Measurements from ENCODE around the gene TRIM59.

Gene TRIM59

GRCh38 chr3:160440687-160441086 is 8.9 kb downstream of the TRIM59 start:
- Histone ChIP-seq H3K36me3 (ENCODE audit: control insufficient read depth, insufficient read depth, low read length) (peaks cover 72% of the 10 kb centered on the region), H3K27ac (ENCODE audit: low read depth, low read length, severe bottlenecking) (no peak overlapping the region), H3K4me1 (ENCODE audit: control insufficient read depth, insufficient read depth, low read length, poor library complexity, severe bottlenecking) (peaks cover 5% of the 10 kb centered on the region), H3K4me3 (ENCODE audit: extremely low read depth, insufficient read depth, low read length, poor library complexity, severe bottlenecking) (no peak overlapping the region), H3K9me3 (ENCODE audit: control insufficient read depth, low read length) (peaks cover 5% of the 10 kb centered on the region)
- WGBS, 2 experiments (ENCODE audit: insufficient coverage in 2 of 2), result 88 to 92% methylated on average over 4 to 6 of the region's 7 CpGs

GRCh38 chr3:160437083-160437455 is 12.5 kb downstream of the TRIM59 start:
- Histone ChIP-seq H3K9me3 (ENCODE audit: control insufficient read depth, low read length) (no peaks in the 10 kb centered on the region), H3K36me3 (ENCODE audit: control insufficient read depth, insufficient read depth, low read length) (peaks cover 62% of the 10 kb centered on the region), H3K4me1 (ENCODE audit: control insufficient read depth, insufficient read depth, low read length, poor library complexity, severe bottlenecking) (peaks cover 5% of the 10 kb centered on the region), H3K4me3 (ENCODE audit: extremely low read depth, insufficient read depth, low read length, poor library complexity, severe bottlenecking) (no peak overlapping the region), H3K27ac (ENCODE audit: low read depth, low read length, severe bottlenecking) (no peak overlapping the region)
- 80 to 94% methylated on average over 2 to 5 of the region's 5 CpGs for WGBS, 2 experiments (ENCODE audit: insufficient coverage in 2 of 2)

GRCh38 chr3:160435747-160436146 is 13.8 kb downstream of the TRIM59 start:
- H3K9me3 ChIP-seq (ENCODE audit: control insufficient read depth, low read length), result no peaks in the 10 kb centered on the region
- no CpG with 5 or more reads among the region's 1 CpG for WGBS, 2 experiments (ENCODE audit: insufficient coverage in 2 of 2)
- H3K36me3 ChIP-seq (ENCODE audit: control insufficient read depth, insufficient read depth, low read length), result peaks cover 63% of the 10 kb centered on the region
- peaks cover 5% of the 10 kb centered on the region for H3K4me1 ChIP-seq (ENCODE audit: control insufficient read depth, insufficient read depth, low read length, poor library complexity, severe bottlenecking)
- H3K27ac ChIP-seq (ENCODE audit: low read depth, low read length, severe bottlenecking), result no peak overlapping the region
- H3K4me3 ChIP-seq (ENCODE audit: extremely low read depth, insufficient read depth, low read length, poor library complexity, severe bottlenecking), result no peak overlapping the region

GRCh38 chr3:160435095-160435494 is 14.5 kb downstream of the TRIM59 start:
- 95 to 100% methylated on average over 2 of the region's 2 CpGs for WGBS, 2 experiments (ENCODE audit: insufficient coverage in 2 of 2)
- Histone ChIP-seq H3K9me3 (ENCODE audit: control insufficient read depth, low read length) (no peaks in the 10 kb centered on the region), H3K4me1 (ENCODE audit: control insufficient read depth, insufficient read depth, low read length, poor library complexity, severe bottlenecking) (peaks cover 5% of the 10 kb centered on the region), H3K4me3 (ENCODE audit: extremely low read depth, insufficient read depth, low read length, poor library complexity, severe bottlenecking) (no peak overlapping the region), H3K36me3 (ENCODE audit: control insufficient read depth, insufficient read depth, low read length) (peaks cover 64% of the 10 kb centered on the region), H3K27ac (ENCODE audit: low read depth, low read length, severe bottlenecking) (no peak overlapping the region)

GRCh38 chr3:160434071-160434470 is 15.5 kb downstream of the TRIM59 start:
- Histone ChIP-seq H3K4me3 (ENCODE audit: extremely low read depth, insufficient read depth, low read length, poor library complexity, severe bottlenecking) (no peak overlapping the region), H3K4me1 (ENCODE audit: control insufficient read depth, insufficient read depth, low read length, poor library complexity, severe bottlenecking) (peaks cover 5% of the 10 kb centered on the region), H3K36me3 (ENCODE audit: control insufficient read depth, insufficient read depth, low read length) (peaks cover 74% of the 10 kb centered on the region), H3K27ac (ENCODE audit: low read depth, low read length, severe bottlenecking) (no peak overlapping the region), H3K9me3 (ENCODE audit: control insufficient read depth, low read length) (no peaks in the 10 kb centered on the region)
- 87 to 94% methylated on average over 1 to 2 of the region's 2 CpGs for WGBS, 2 experiments (ENCODE audit: insufficient coverage in 2 of 2)

- peaks cover 85% of the 10 kb centered on the region for H3K36me3 ChIP-seq (ENCODE audit: control insufficient read depth, insufficient read depth, low read length)
- WGBS, 2 experiments (ENCODE audit: insufficient coverage in 2 of 2), result 96 to 100% methylated on average over 3 to 4 of the region's 11 CpGs
- H3K27ac ChIP-seq (ENCODE audit: low read depth, low read length, severe bottlenecking), result no peak overlapping the region
- H3K4me1 ChIP-seq (ENCODE audit: control insufficient read depth, insufficient read depth, low read length, poor library complexity, severe bottlenecking), result no peaks in the 10 kb centered on the region
- no peak overlapping the region for H3K4me3 ChIP-seq (ENCODE audit: extremely low read depth, insufficient read depth, low read length, poor library complexity, severe bottlenecking)
- H3K9me3 ChIP-seq (ENCODE audit: control insufficient read depth, low read length), result no peaks in the 10 kb centered on the region
Observed at GRCh38 chr3:160427832-160428424, 21.7 kb downstream of the TRIM59 start.

GRCh38 chr3:160417311-160417710 is 32.3 kb downstream of the TRIM59 start:
- no CpG with 5 or more reads among the region's 3 CpGs for WGBS, 2 experiments (ENCODE audit: insufficient coverage in 2 of 2)

GRCh38 chr3:160413613-160414248 is 35.9 kb downstream of the TRIM59 start:
- no peak overlapping the region for H3K27ac ChIP-seq (ENCODE audit: low read depth, low read length, severe bottlenecking)
- no peaks in the 10 kb centered on the region for H3K4me1 ChIP-seq (ENCODE audit: control insufficient read depth, insufficient read depth, low read length, poor library complexity, severe bottlenecking)
- no peak overlapping the region for H3K4me3 ChIP-seq (ENCODE audit: extremely low read depth, insufficient read depth, low read length, poor library complexity, severe bottlenecking)
- peaks cover 71% of the 10 kb centered on the region for H3K36me3 ChIP-seq (ENCODE audit: control insufficient read depth, insufficient read depth, low read length)
- WGBS, 2 experiments (ENCODE audit: insufficient coverage in 2 of 2), result 0% methylated on average over 1 of the region's 3 CpGs
- no peaks in the 10 kb centered on the region for H3K9me3 ChIP-seq (ENCODE audit: control insufficient read depth, low read length)

More at GRCh38 chr3:160417311-160417710, 32.3 kb downstream of the TRIM59 start:
- Histone ChIP-seq H3K9me3 (ENCODE audit: control insufficient read depth, low read length) (no peaks in the 10 kb centered on the region), H3K27ac (ENCODE audit: low read depth, low read length, severe bottlenecking) (no peak overlapping the region), H3K36me3 (ENCODE audit: control insufficient read depth, insufficient read depth, low read length) (peaks cover 87% of the 10 kb centered on the region), H3K4me3 (ENCODE audit: extremely low read depth, insufficient read depth, low read length, poor library complexity, severe bottlenecking) (no peak overlapping the region), H3K4me1 (ENCODE audit: control insufficient read depth, insufficient read depth, low read length, poor library complexity, severe bottlenecking) (no peaks in the 10 kb centered on the region)

GRCh38 chr3:160412477-160412876 is 37.1 kb downstream of the TRIM59 start:
- Histone ChIP-seq H3K4me3 (ENCODE audit: extremely low read depth, insufficient read depth, low read length, poor library complexity, severe bottlenecking) (no peak overlapping the region), H3K36me3 (ENCODE audit: control insufficient read depth, insufficient read depth, low read length) (peaks cover 69% of the 10 kb centered on the region)

GRCh38 chr3:160409812-160410610 is 39.6 kb downstream of the TRIM59 start:
- no peaks in the 10 kb centered on the region for H3K4me1 ChIP-seq (ENCODE audit: control insufficient read depth, insufficient read depth, low read length, poor library complexity, severe bottlenecking)
- no peaks in the 10 kb centered on the region for H3K9me3 ChIP-seq (ENCODE audit: control insufficient read depth, low read length)
- H3K27ac ChIP-seq (ENCODE audit: low read depth, low read length, severe bottlenecking), result no peak overlapping the region
- 97 to 98% methylated on average over 6 to 7 of the region's 10 CpGs for WGBS, 2 experiments (ENCODE audit: insufficient coverage in 2 of 2)
- H3K4me3 ChIP-seq (ENCODE audit: extremely low read depth, insufficient read depth, low read length, poor library complexity, severe bottlenecking), result no peak overlapping the region
- H3K36me3 ChIP-seq (ENCODE audit: control insufficient read depth, insufficient read depth, low read length), result peaks cover 58% of the 10 kb centered on the region

More at GRCh38 chr3:160412477-160412876, 37.1 kb downstream of the TRIM59 start:
- no peaks in the 10 kb centered on the region for H3K9me3 ChIP-seq (ENCODE audit: control insufficient read depth, low read length)
- no CpG with 5 or more reads among the region's 1 CpG for WGBS, 2 experiments (ENCODE audit: insufficient coverage in 2 of 2)
- no peaks in the 10 kb centered on the region for H3K4me1 ChIP-seq (ENCODE audit: control insufficient read depth, insufficient read depth, low read length, poor library complexity, severe bottlenecking)
- no peak overlapping the region for H3K27ac ChIP-seq (ENCODE audit: low read depth, low read length, severe bottlenecking)

All from mesodermal cell (in vitro differentiated cells).